Type B pancreatic cell (in vitro differentiated cells): ENCODE data around the gene CTNND2. TPM values are rescaled to one million over a fixed set of nuclear protein-coding genes. Genes with fewer than 3 reads are reported as not detected.

ENCODE experiments used
- DNase-seq: peaks from one replicate; pipeline ENCODE4 v3.0.0; 2021; ENCODE audit warnings: mixed read lengths; ENCODE audit not compliant: unreplicated experiment; ENCODE audit errors: extremely low spot score
- H3K27ac Mint-ChIP-seq: 2 replicates; pipeline ENCODE4 v1.8.0; 2021; ENCODE audit warnings: mild to moderate bottlenecking, mixed read lengths
- H3K27me3 Mint-ChIP-seq: 2 replicates; pipeline ENCODE4 v1.8.0; 2021; ENCODE audit warnings: mixed read lengths
- H3K36me3 Mint-ChIP-seq: 2 replicates; pipeline ENCODE4 v1.8.0; 2021; ENCODE audit warnings: mixed read lengths
- H3K4me1 Mint-ChIP-seq: one replicate; pipeline ENCODE4 v1.8.0; 2021; ENCODE audit warnings: mixed read lengths; ENCODE audit not compliant: unreplicated experiment
- H3K4me3 Mint-ChIP-seq: 2 replicates; pipeline ENCODE4 v1.8.0; 2021; ENCODE audit warnings: mild to moderate bottlenecking, mixed read lengths
- H3K9me3 Mint-ChIP-seq: 2 replicates; pipeline ENCODE4 v1.8.0; 2021; ENCODE audit warnings: mixed read lengths
- CTCF ChIP-seq: fragments of 200-600 bp; sonication (generic); conservative IDR thresholded peaks from 2 replicates; pipeline ENCODE4 v1.5.0; 2021; ENCODE audit warnings: antibody characterized with exemption, mild to moderate bottlenecking
- total RNA-seq: library from RNA; stranded (reverse); gene quantifications from 2 replicates; pipeline ENCODE4 v1.2.1, GENCODE V29; 2021; ENCODE audit warnings: low replicate concordance

The CTNND2 gene
- total RNA-seq, 1 donor from 2014 or later = 49.5 TPM

GRCh38 chr5:11432116-11432515 is 472.1 kb downstream of the CTNND2 start:
- H3K4me1 Mint-ChIP-seq = peaks cover 4% of the 10 kb centered on the region
- H3K27ac Mint-ChIP-seq = no peak overlapping the region

GRCh38 chr5:11429254-11429653 is 475.0 kb downstream of the CTNND2 start:
- no peak for DNase-seq
- Mint-ChIP-seq H3K27ac (no peak overlapping the region), H3K4me3 (no peak overlapping the region), H3K4me1 (peaks cover 4% of the 10 kb centered on the region), H3K36me3 (no peaks in the 10 kb centered on the region), H3K27me3 (no peaks in the 10 kb centered on the region), H3K9me3 (no peaks in the 10 kb centered on the region)
- TF ChIP-seq CTCF = no peak

More at GRCh38 chr5:11432116-11432515, 472.1 kb downstream of the CTNND2 start:
- H3K4me3 Mint-ChIP-seq = no peak overlapping the region
- no peaks in the 10 kb centered on the region for H3K36me3 Mint-ChIP-seq
- no peak for DNase-seq
- no peaks in the 10 kb centered on the region for H3K9me3 Mint-ChIP-seq
- H3K27me3 Mint-ChIP-seq = no peaks in the 10 kb centered on the region
- no peak for TF ChIP-seq CTCF

- Mint-ChIP-seq H3K4me1 (peaks cover 4% of the 10 kb centered on the region), H3K27me3 (no peaks in the 10 kb centered on the region), H3K4me3 (no peak overlapping the region), H3K9me3 (no peaks in the 10 kb centered on the region), H3K27ac (no peak overlapping the region), H3K36me3 (no peaks in the 10 kb centered on the region)
- DNase-seq = no peak
- TF ChIP-seq CTCF = no peak
Measured at GRCh38 chr5:11427569-11427968, 476.7 kb downstream of the CTNND2 start.

- Mint-ChIP-seq H3K4me3 (no peak overlapping the region), H3K4me1 (peaks cover 4% of the 10 kb centered on the region), H3K27me3 (no peaks in the 10 kb centered on the region)
Measured at GRCh38 chr5:11426442-11426841, 477.8 kb downstream of the CTNND2 start.

GRCh38 chr5:11422342-11422741 is 481.9 kb downstream of the CTNND2 start:
- no peak for TF ChIP-seq CTCF
- H3K27me3 Mint-ChIP-seq = no peaks in the 10 kb centered on the region
- H3K4me3 Mint-ChIP-seq = no peak overlapping the region
- peaks cover 5% of the 10 kb centered on the region for H3K9me3 Mint-ChIP-seq
- H3K27ac Mint-ChIP-seq = no peak overlapping the region
- no peak for DNase-seq
- H3K36me3 Mint-ChIP-seq = no peaks in the 10 kb centered on the region
- no peaks in the 10 kb centered on the region for H3K4me1 Mint-ChIP-seq

More at GRCh38 chr5:11426442-11426841, 477.8 kb downstream of the CTNND2 start:
- no peak overlapping the region for H3K27ac Mint-ChIP-seq
- no peaks in the 10 kb centered on the region for H3K9me3 Mint-ChIP-seq
- no peak for TF ChIP-seq CTCF
- no peak for DNase-seq
- no peaks in the 10 kb centered on the region for H3K36me3 Mint-ChIP-seq

- H3K9me3 Mint-ChIP-seq = peaks cover 5% of the 10 kb centered on the region
- TF ChIP-seq CTCF = no peak
- no peaks in the 10 kb centered on the region for H3K4me1 Mint-ChIP-seq
Measured at GRCh38 chr5:11420969-11421368, 483.3 kb downstream of the CTNND2 start.

More at GRCh38 chr5:11420969-11421368, 483.3 kb downstream of the CTNND2 start:
- H3K4me3 Mint-ChIP-seq = no peak overlapping the region
- no peak overlapping the region for H3K27ac Mint-ChIP-seq
- H3K36me3 Mint-ChIP-seq = no peaks in the 10 kb centered on the region
- no peak for DNase-seq
- H3K27me3 Mint-ChIP-seq = no peaks in the 10 kb centered on the region
